ENCODE results near the gene NPFFR1. TPM values are rescaled to one million over a fixed set of nuclear protein-coding genes. Genes with fewer than 3 reads are reported as not detected.

The NPFFR1 gene
- total RNA-seq, 1 donor from 2014 or later: not detected

- H3K36me3 ChIP-seq: no peaks in the 10 kb centered on the region
- no peak for DNase-seq (ENCODE audit: extremely low spot score in 2 of 2)
- no peaks in the 10 kb centered on the region for H3K9me3 ChIP-seq
- H3K4me1 ChIP-seq: peaks cover 23% of the 10 kb centered on the region
- no peaks in the 10 kb centered on the region for H3K27me3 ChIP-seq
- no peak overlapping the region for H3K27ac ChIP-seq
- H3K4me3 ChIP-seq: no peak overlapping the region
- intact Hi-C loops (cut with DNase I): no loop called here
- TF ChIP-seq POLR2AphosphoS5 (IDR thresholded peaks at IDR 0.05; ENCODE audit: insufficient read depth in 1 of 2, low read depth in 1 of 2) (no peak), CTCF (IDR thresholded peaks at IDR 0.05) (no peak), POLR2A (IDR thresholded peaks at IDR 0.05) (no peak)
These were observed 9.5 kb upstream of the NPFFR1 start for GRCh38 chr10:70293169-70293843.

GRCh38 chr10:70292004-70292403, 8.2 kb upstream of the NPFFR1 start:
- DNase-seq (ENCODE audit: extremely low spot score in 2 of 2): no peak
- Histone ChIP-seq H3K27me3 (no peaks in the 10 kb centered on the region), H3K36me3 (no peaks in the 10 kb centered on the region), H3K27ac (no peak overlapping the region), H3K9me3 (no peaks in the 10 kb centered on the region), H3K4me1 (peaks cover 16% of the 10 kb centered on the region), H3K4me3 (no peak overlapping the region)
- TF ChIP-seq POLR2A (IDR thresholded peaks at IDR 0.05) (no peak), CTCF (IDR thresholded peaks at IDR 0.05) (no peak), POLR2AphosphoS5 (IDR thresholded peaks at IDR 0.05; ENCODE audit: insufficient read depth in 1 of 2, low read depth in 1 of 2) (no peak)
- intact Hi-C loops (cut with DNase I): no loop called here

- no peak for DNase-seq (ENCODE audit: extremely low spot score in 2 of 2)
- H3K27me3 ChIP-seq: no peaks in the 10 kb centered on the region
- no peaks in the 10 kb centered on the region for H3K36me3 ChIP-seq
- no peak for TF ChIP-seq CTCF (IDR thresholded peaks at IDR 0.05)
- no peak for TF ChIP-seq POLR2AphosphoS5 (IDR thresholded peaks at IDR 0.05; ENCODE audit: insufficient read depth in 1 of 2, low read depth in 1 of 2)
- TF ChIP-seq POLR2A (IDR thresholded peaks at IDR 0.05): no peak
- intact Hi-C loops (cut with DNase I): no loop called here
- H3K4me1 ChIP-seq: no peaks in the 10 kb centered on the region
- H3K9me3 ChIP-seq: no peaks in the 10 kb centered on the region
- no peak overlapping the region for H3K4me3 ChIP-seq
- no peak overlapping the region for H3K27ac ChIP-seq
These were observed 5.9 kb upstream of the NPFFR1 start for GRCh38 chr10:70289739-70290138.

GRCh38 chr10:70286616-70287015, 2.8 kb upstream of the NPFFR1 start:
- Histone ChIP-seq H3K4me1 (peaks cover 10% of the 10 kb centered on the region), H3K27me3 (peaks cover 9% of the 10 kb centered on the region), H3K36me3 (no peaks in the 10 kb centered on the region), H3K4me3 (no peak overlapping the region), H3K27ac (no peak overlapping the region), H3K9me3 (no peaks in the 10 kb centered on the region)
- TF ChIP-seq POLR2AphosphoS5 (IDR thresholded peaks at IDR 0.05; ENCODE audit: insufficient read depth in 1 of 2, low read depth in 1 of 2): no peak
- no peak for TF ChIP-seq POLR2A (IDR thresholded peaks at IDR 0.05)
- TF ChIP-seq CTCF (IDR thresholded peaks at IDR 0.05): no peak
- DNase-seq (ENCODE audit: extremely low spot score in 2 of 2): no peak
- intact Hi-C loops (cut with DNase I): no loop called here

- TF ChIP-seq POLR2AphosphoS5 (IDR thresholded peaks at IDR 0.05; ENCODE audit: insufficient read depth in 1 of 2, low read depth in 1 of 2) (no peak), POLR2A (IDR thresholded peaks at IDR 0.05) (no peak), CTCF (IDR thresholded peaks at IDR 0.05) (no peak)
- DNase-seq (ENCODE audit: extremely low spot score in 2 of 2): no peak
- H3K27ac ChIP-seq: no peak overlapping the region
- intact Hi-C loops (cut with DNase I): no loop called here
- no peaks in the 10 kb centered on the region for H3K36me3 ChIP-seq
- no peak overlapping the region for H3K4me3 ChIP-seq
- H3K4me1 ChIP-seq: peaks cover 10% of the 10 kb centered on the region
- no peaks in the 10 kb centered on the region for H3K9me3 ChIP-seq
- peaks cover 9% of the 10 kb centered on the region for H3K27me3 ChIP-seq
These were observed 1.6 kb upstream of the NPFFR1 start for GRCh38 chr10:70285476-70285831.
